Measurements from ENCODE around the gene TAX1BP1.
A peak's percentile ranks its signal among the peaks of the same experiment; 100 is the strongest.

The TAX1BP1 gene

GRCh38 chr7:27866256-27866655, 126.3 kb downstream of the TAX1BP1 start:
- no peak for DNase-seq (ENCODE audit: low read depth)
- TF ChIP-seq CTCF (IDR thresholded peaks at IDR 0.05; ENCODE audit: low read length, missing control alignments): no peak

GRCh38 chr7:27866828-27867672, 127.1 kb downstream of the TAX1BP1 start:
- TF ChIP-seq CTCF (IDR thresholded peaks at IDR 0.05; ENCODE audit: low read length, missing control alignments): no peak
- H3K4me3 ChIP-seq (replicated peaks; ENCODE audit: low read depth, low read length): no peak overlapping the region
- no peak for DNase-seq (ENCODE audit: low read depth)

More at GRCh38 chr7:27866256-27866655, 126.3 kb downstream of the TAX1BP1 start:
- no peak overlapping the region for H3K4me3 ChIP-seq (replicated peaks; ENCODE audit: low read depth, low read length)

- no peak overlapping the region for H3K4me3 ChIP-seq (replicated peaks; ENCODE audit: low read depth, low read length)
- DNase-seq (ENCODE audit: low read depth): peak; percentile 13
- TF ChIP-seq CTCF (IDR thresholded peaks at IDR 0.05; ENCODE audit: low read length, missing control alignments): no peak
Measured at GRCh38 chr7:27868131-27868550, 128.2 kb downstream of the TAX1BP1 start.

- no peak for TF ChIP-seq CTCF (IDR thresholded peaks at IDR 0.05; ENCODE audit: low read length, missing control alignments)
- no peak overlapping the region for H3K4me3 ChIP-seq (replicated peaks; ENCODE audit: low read depth, low read length)
- no peak for DNase-seq (ENCODE audit: low read depth)
Measured at GRCh38 chr7:27869056-27869455, 129.1 kb downstream of the TAX1BP1 start.

- no peak overlapping the region for H3K4me3 ChIP-seq (replicated peaks; ENCODE audit: low read depth, low read length)
- TF ChIP-seq CTCF (IDR thresholded peaks at IDR 0.05; ENCODE audit: low read length, missing control alignments): no peak
- DNase-seq (ENCODE audit: low read depth): no peak
Measured at GRCh38 chr7:27870595-27870994, 130.6 kb downstream of the TAX1BP1 start.

GRCh38 chr7:27871086-27871485, 131.1 kb downstream of the TAX1BP1 start:
- DNase-seq (ENCODE audit: low read depth): no peak
- no peak overlapping the region for H3K4me3 ChIP-seq (replicated peaks; ENCODE audit: low read depth, low read length)
- TF ChIP-seq CTCF (IDR thresholded peaks at IDR 0.05; ENCODE audit: low read length, missing control alignments): no peak

- no peak for TF ChIP-seq CTCF (IDR thresholded peaks at IDR 0.05; ENCODE audit: low read length, missing control alignments)
- H3K4me3 ChIP-seq (replicated peaks; ENCODE audit: low read depth, low read length): no peak overlapping the region
- no peak for DNase-seq (ENCODE audit: low read depth)
Measured at GRCh38 chr7:27871866-27872265, 131.9 kb downstream of the TAX1BP1 start.
